Keratinocyte (primary cell): Measurements from ENCODE around the gene MOB1B. TPM values are rescaled to one million over a fixed set of nuclear protein-coding genes. Genes with fewer than 3 reads are reported as not detected.
A peak's percentile ranks its signal among the peaks of the same experiment; 100 is the strongest.
"Not testable (repeated sequence)": the region's sequence is repeated elsewhere in the genome, so short reads cannot be mapped to it uniquely, and the experiment has no call there.

Experiments used
- DNase-seq: peaks from one replicate; pipeline ENCODE4 v3.0.0-alpha.2; 2011; ENCODE audit warnings: low read depth, missing footprints, low spot score
- FAIRE-seq: peaks from 2 replicates; lab custom pipeline; 2011; peaks lifted over from hg19 to GRCh38; lab: Jason Lieb, UNC
- H2AFZ ChIP-seq: 2 replicates; pipeline ENCODE4 v1.6.0; 2012; ENCODE audit warnings: low read length, control low read depth, inconsistent platforms; ENCODE audit not compliant: control insufficient read depth
- H3K27ac ChIP-seq: 2 replicates; pipeline ENCODE4 v1.5.1; 2011; ENCODE audit warnings: low read length; ENCODE audit not compliant: control insufficient read depth, insufficient read depth
- H3K27me3 ChIP-seq: 3 replicates; pipeline ENCODE4 v1.6.0; 2011; ENCODE audit warnings: low read length; ENCODE audit not compliant: control insufficient read depth, insufficient read depth; ENCODE audit errors: extremely low read depth
- H3K36me3 ChIP-seq, 2 experiments: 2 replicates in 1 of 2; 3 replicates in 1 of 2; pipeline ENCODE4 v1.5.1; 2011; ENCODE audit warnings: low read length in 2 of 2, mild to moderate bottlenecking in 1 of 2; ENCODE audit not compliant: control insufficient read depth in 2 of 2, insufficient read depth in 2 of 2; ENCODE audit errors: extremely low read depth in 1 of 2
- H3K4me1 ChIP-seq: 3 replicates; pipeline ENCODE4 v1.5.1; 2011; ENCODE audit warnings: low read length; ENCODE audit not compliant: control insufficient read depth, insufficient read depth; ENCODE audit errors: extremely low read depth
- H3K4me2 ChIP-seq: 3 replicates; pipeline ENCODE4 v1.6.0; 2011; ENCODE audit warnings: low read depth, low read length; ENCODE audit not compliant: control insufficient read depth, insufficient read depth; ENCODE audit errors: extremely low read depth
- H3K4me3 ChIP-seq, 3 experiments: fragments of 200-600 bp in 1 of 3; sonication (generic) in 1 of 3; 2 replicates in 2 of 3; 3 replicates in 1 of 3; pipeline ENCODE4 v1.5.1; 2011 to 2016; ENCODE audit warnings: low read length in 3 of 3, mild to moderate bottlenecking in 3 of 3, control low read depth in 2 of 3, inconsistent platforms in 1 of 3, low read depth in 1 of 3, mixed read lengths in 1 of 3, mixed run types in 1 of 3, moderate library complexity in 1 of 3; ENCODE audit not compliant: control insufficient read depth in 2 of 3, insufficient read depth in 2 of 3; ENCODE audit errors: extremely low read depth in 1 of 3
- H3K79me2 ChIP-seq: 2 replicates; pipeline ENCODE4 v1.6.0; 2012; ENCODE audit warnings: low read length; ENCODE audit not compliant: control insufficient read depth, insufficient read depth
- H3K9ac ChIP-seq: 3 replicates; pipeline ENCODE4 v1.6.0; 2011; ENCODE audit warnings: low read length; ENCODE audit not compliant: control insufficient read depth, insufficient read depth; ENCODE audit errors: extremely low read depth
- H3K9me1 ChIP-seq: 3 replicates; pipeline ENCODE4 v1.6.0; 2011; ENCODE audit warnings: low read length; ENCODE audit not compliant: control insufficient read depth, insufficient read depth; ENCODE audit errors: extremely low read depth
- H3K9me3 ChIP-seq: 2 replicates; pipeline ENCODE4 v1.5.1; 2012; ENCODE audit warnings: low read depth, low read length; ENCODE audit not compliant: control insufficient read depth
- H4K20me1 ChIP-seq: 3 replicates; pipeline ENCODE4 v1.6.0; 2011; ENCODE audit warnings: low read length; ENCODE audit not compliant: control insufficient read depth, insufficient read depth; ENCODE audit errors: extremely low read depth
- CTCF ChIP-seq, 3 experiments: IDR thresholded peaks in 1 of 3; conservative IDR thresholded peaks in 1 of 3; optimal IDR thresholded peaks in 1 of 3; 2 replicates in 2 of 3; 3 replicates in 1 of 3; pipeline versions ENCODE3 to v1.5.1; 2011; ENCODE audit warnings: low read length in 3 of 3, mild to moderate bottlenecking in 3 of 3, moderate library complexity in 2 of 3, control low read depth in 1 of 3, inconsistent platforms in 1 of 3; ENCODE audit not compliant: insufficient read depth in 2 of 3; ENCODE audit errors: extremely low read depth in 1 of 3
- EZH2 ChIP-seq: IDR thresholded peaks from one replicate; pipeline ENCODE4 v1.6.1; 2012; ENCODE audit warnings: inconsistent platforms, mild to moderate bottlenecking, low read length, moderate library complexity
- dilution Hi-C: fragments of 300-500 bp; cut with MboI; formaldehyde crosslinking; loops from one replicate; pipeline ENCODE4 v1.7.0; 2020; ENCODE audit warnings: low sequenced_read_pairs; ENCODE audit not compliant: extremely low pct_ligation_motif_present
- polyA plus RNA-seq, 5 experiments: library from polyadenylated mRNA; depleted of rRNA in 3 of 5; stranded (reverse) in 3 of 5; stranded (forward) in 1 of 5; unstranded in 1 of 5; fragments of >200 nt; gene quantifications; 1 replicate in 1 of 5; 2 replicates in 3 of 5; 3 replicates in 1 of 5; pipeline versions ENCODE4 v1.2.1 to v1.2.3, GENCODE V29; 2011 to 2012; ENCODE audit warnings: missing spikeins in 2 of 5, low read depth in 1 of 5, low replicate concordance in 1 of 5

MOB1B gene
- polyA plus RNA-seq, 1 donor (not counting 4 experiments of a cell fraction or from before 2014, with no cell fraction given), result 15.6 TPM

- Histone ChIP-seq H3K9me3 (no peaks in the 10 kb centered on the region), H3K9me1 (no peaks in the 10 kb centered on the region), H3K27ac (no peak overlapping the region), H3K4me1 (peaks cover 6% of the 10 kb centered on the region), H3K4me3 (no peak overlapping the region), H4K20me1 (no peaks in the 10 kb centered on the region), H3K36me3 (no peaks in the 10 kb centered on the region), H2AFZ (peak overlapping the region; percentile 39), H3K9ac (no peak overlapping the region), H3K4me2 (no peak overlapping the region), H3K27me3 (no peaks in the 10 kb centered on the region), H3K79me2 (peaks cover 3% of the 10 kb centered on the region)
- DNase-seq (no peak), FAIRE-seq (no peak)
- dilution Hi-C loops, result no loop called here
- TF ChIP-seq EZH2, result no peak
- peak in 2 of 3 experiments; percentile 40 to 49 for TF ChIP-seq CTCF (optimal IDR thresholded peaks at IDR 0.05 in 1 of 3, IDR thresholded peaks at IDR 0.05 in 1 of 3, conservative IDR thresholded peaks at IDR 0.05 in 1 of 3; ENCODE audit: extremely low read depth in 1 of 3, insufficient read depth in 2 of 3, low read length in 3 of 3)
These were observed 107.9 kb downstream of the MOB1B start for GRCh38 chr4:71009890-71010588.

- H3K27ac ChIP-seq, result no peak overlapping the region
- TF ChIP-seq EZH2 (no peak), CTCF (optimal IDR thresholded peaks at IDR 0.05 in 1 of 3, IDR thresholded peaks at IDR 0.05 in 1 of 3, conservative IDR thresholded peaks at IDR 0.05 in 1 of 3; ENCODE audit: extremely low read depth in 1 of 3, insufficient read depth in 2 of 3, low read length in 3 of 3) (no peak)
- H3K4me1 ChIP-seq, result peaks cover 6% of the 10 kb centered on the region
- H2AFZ ChIP-seq, result no peak overlapping the region
- DNase-seq (no peak), FAIRE-seq (no peak)
- H3K36me3 ChIP-seq, result no peaks in the 10 kb centered on the region
- no peaks in the 10 kb centered on the region for H3K9me1 ChIP-seq
- no peaks in the 10 kb centered on the region for H4K20me1 ChIP-seq
- no peak overlapping the region for H3K4me3 ChIP-seq
- H3K27me3 ChIP-seq, result no peaks in the 10 kb centered on the region
- no peaks in the 10 kb centered on the region for H3K9me3 ChIP-seq
- H3K4me2 ChIP-seq, result no peak overlapping the region
- dilution Hi-C loops, result no loop called here
- no peaks in the 10 kb centered on the region for H3K79me2 ChIP-seq
- no peak overlapping the region for H3K9ac ChIP-seq
These were observed 109.3 kb downstream of the MOB1B start for GRCh38 chr4:71011451-71011850.

- DNase-seq, H3K9ac ChIP-seq, H3K4me1 ChIP-seq, H3K9me1 ChIP-seq, H3K9me3 ChIP-seq, H3K27me3 ChIP-seq, H3K27ac ChIP-seq, H3K4me2 ChIP-seq, H3K79me2 ChIP-seq, H3K36me3 ChIP-seq, dilution Hi-C loops, H3K4me3 ChIP-seq, FAIRE-seq, H2AFZ ChIP-seq, H4K20me1 ChIP-seq: not testable (repeated sequence)
These were observed 115.2 kb downstream of the MOB1B start for GRCh38 chr4:71017391-71017790.
